ENCODE measurements around the gene SNX22.

Gene SNX22

GRCh38 chr15:64125978-64126377 is 25.6 kb upstream of the SNX22 start (continued):
- TF ChIP-seq PRDM6 (tag by site-specific recombination; IDR thresholded peaks at IDR 0.05) (no peak), ZBTB10 (tag by site-specific recombination; IDR thresholded peaks at IDR 0.05) (no peak), BCL11A (tag by site-specific recombination; IDR thresholded peaks at IDR 0.05; ENCODE audit: low read depth) (no peak)

GRCh38 chr15:64127521-64128270 is 23.8 kb upstream of the SNX22 start:
- H3K36me3 ChIP-seq (ENCODE audit: control insufficient read depth in 2 of 2, insufficient read depth in 1 of 2, low read length in 2 of 2) = peaks cover 10 to 81% of the 10 kb centered on the region in 2 experiments
- H3K4me3 ChIP-seq (ENCODE audit: low read depth, low read length) = no peak overlapping the region
- POLR2A ChIA-PET = no interaction called here
- no peak for TF ChIP-seq REPIN1 (tag by site-specific recombination; IDR thresholded peaks at IDR 0.05; ENCODE audit: low read depth)
- TF ChIP-seq YY2 (tag by site-specific recombination; IDR thresholded peaks at IDR 0.05) = no peak
- TF ChIP-seq PRDM1 (tag by site-specific recombination; IDR thresholded peaks at IDR 0.05) = no peak
- no peak for TF ChIP-seq PATZ1 (tag by site-specific recombination; IDR thresholded peaks at IDR 0.05)
- H3K9me3 ChIP-seq (ENCODE audit: control insufficient read depth, insufficient read depth, low read depth, low read length) = no peaks in the 10 kb centered on the region
- CTCF ChIA-PET = interaction anchor here (0.6 to 0.7 kb wide), 3 partner anchors 22 to 30 kb away, joined by 3 to 5 read pairs (median 5); no protein-coding TSS in a partner anchor
- no peaks in the 10 kb centered on the region for H3K4me1 ChIP-seq (ENCODE audit: control insufficient read depth, insufficient read depth, low read length)
- no peak overlapping the region for H3K27ac ChIP-seq (ENCODE audit: extremely low read depth, low read depth, low read length)

- ChIA-PET POLR2A (no interaction called here), CTCF (no interaction called here)
- Histone ChIP-seq H3K36me3 (ENCODE audit: control insufficient read depth in 2 of 2, insufficient read depth in 1 of 2, low read length in 2 of 2) (peaks cover 10 to 87% of the 10 kb centered on the region in 2 experiments), H3K4me1 (ENCODE audit: control insufficient read depth, insufficient read depth, low read length) (no peaks in the 10 kb centered on the region), H3K9me3 (ENCODE audit: control insufficient read depth, insufficient read depth, low read depth, low read length) (no peaks in the 10 kb centered on the region), H3K27ac (ENCODE audit: extremely low read depth, low read depth, low read length) (no peak overlapping the region), H3K4me3 (ENCODE audit: low read depth, low read length) (no peak overlapping the region)
- TF ChIP-seq ZNF214 (tag by site-specific recombination; IDR thresholded peaks at IDR 0.05; ENCODE audit: borderline replicate concordance) (no peak), KLF16 (tag by site-specific recombination; IDR thresholded peaks at IDR 0.05) (no peak), ZNF704 (tag by site-specific recombination; IDR thresholded peaks at IDR 0.05) (no peak), ZNF623 (tag by site-specific recombination; IDR thresholded peaks at IDR 0.05) (no peak), ZNF266 (tag by site-specific recombination; IDR thresholded peaks at IDR 0.05; ENCODE audit: low read depth) (no peak), ZSCAN16 (tag by site-specific recombination; IDR thresholded peaks at IDR 0.05) (no peak), ZNF184 (tag by site-specific recombination; IDR thresholded peaks at IDR 0.05) (no peak), PATZ1 (tag by site-specific recombination; IDR thresholded peaks at IDR 0.05) (no peak), ZNF624 (tag by site-specific recombination; IDR thresholded peaks at IDR 0.05) (no peak), ZNF10 (tag by site-specific recombination; IDR thresholded peaks at IDR 0.05) (no peak)
Measured at GRCh38 chr15:64130159-64130558, 21.4 kb upstream of the SNX22 start.
